Lower leg skin (tissue), 4 donors: ENCODE measurements around the gene JADE3. TPM values are rescaled to one million over a fixed set of nuclear protein-coding genes. Genes with fewer than 3 reads are reported as not detected.

Source experiments
- DNase-seq, 2 donors: peaks; one replicate each; pipeline ENCODE4 v3.0.0-alpha.2; 2019; ENCODE audit warnings: low spot score in 2 of 2
- H3K4me3 ChIP-seq: fragments of 200-600 bp; sonication (generic); 2 replicates; pipeline ENCODE4 v1.5.1; 2017; ENCODE audit warnings: mild to moderate bottlenecking, low read depth; ENCODE audit not compliant: poor library complexity, severe bottlenecking
- CTCF ChIP-seq, 3 donors: fragments of 450-650 bp; IDR thresholded peaks; one replicate each; pipeline ENCODE4 v1.5.1; 2016; ENCODE audit warnings: antibody characterized with exemption in 3 of 3, mild to moderate bottlenecking in 3 of 3, moderate library complexity in 2 of 3
- POLR2A ChIP-seq, 2 donors: fragments of 450-650 bp; IDR thresholded peaks; one replicate each; pipeline ENCODE4 v1.6.1; 2016 to 2017; ENCODE audit warnings: antibody characterized with exemption in 2 of 2, mild to moderate bottlenecking in 1 of 2, moderate library complexity in 1 of 2
- WGBS, 2 donors: methylation state at CpG; one replicate each; pipeline ENCODE4 v1.1.5; 2018; 5-methylcytosine and 5-hydroxymethylcytosine counted together
- intact Hi-C: fragments of 100-400 bp; cut with DNase I; formaldehyde crosslinking; loops from one replicate; pipeline ENCODE4 v1.15.0; 2023; ENCODE audit warnings: low total_unique reads
- total RNA-seq, 4 donors: library from RNA; depleted of rRNA; stranded (reverse); fragments of >200 nt; gene quantifications; one replicate each; pipeline ENCODE4 v1.1.0, GENCODE V29; 2016

Gene JADE3
- total RNA-seq, 4 donors from 2014 or later, result 3.6 to 5.7 (median 3.9) TPM

GRCh38 chrX:46876901-46877300 lies 35.3 kb upstream of the JADE3 start:
- H3K4me3 ChIP-seq, result no peak overlapping the region
- DNase-seq, result no peak
- intact Hi-C loops, result no loop called here
- no peak for TF ChIP-seq CTCF (IDR thresholded peaks at IDR 0.05)
- no peak for TF ChIP-seq POLR2A (IDR thresholded peaks at IDR 0.05)

GRCh38 chrX:46882266-46882665 lies 30.0 kb upstream of the JADE3 start:
- no peak for DNase-seq
- no peak overlapping the region for H3K4me3 ChIP-seq
- no peak for TF ChIP-seq POLR2A (IDR thresholded peaks at IDR 0.05)
- TF ChIP-seq CTCF (IDR thresholded peaks at IDR 0.05), result no peak
- intact Hi-C loops, result no loop called here
- WGBS, 2 donors, result 90 to 92% methylated on average over 1 of the region's 1 CpG

- DNase-seq, result no peak
- intact Hi-C loops, result no loop called here
- no peak overlapping the region for H3K4me3 ChIP-seq
- TF ChIP-seq POLR2A (IDR thresholded peaks at IDR 0.05), result no peak
- no peak for TF ChIP-seq CTCF (IDR thresholded peaks at IDR 0.05)
- 79 to 84% methylated on average over 3 of the region's 3 CpGs for WGBS, 2 donors
Measured at GRCh38 chrX:46884799-46885198, 27.4 kb upstream of the JADE3 start.

GRCh38 chrX:46898207-46898606 lies 14.0 kb upstream of the JADE3 start:
- TF ChIP-seq CTCF (IDR thresholded peaks at IDR 0.05), result no peak
- no peak for TF ChIP-seq POLR2A (IDR thresholded peaks at IDR 0.05)
- intact Hi-C loops, result no loop called here
- no peak for DNase-seq
- H3K4me3 ChIP-seq, result no peak overlapping the region

- intact Hi-C loops, result loop anchor here (10.0 kb wide), 1 partner anchor 121 kb away; no protein-coding TSS in a partner anchor
- peak; percentile 54 to 94 for DNase-seq
- WGBS, 2 donors, result 0 to 10% methylated on average over 2 to 13 of the region's 14 CpGs
Measured at GRCh38 chrX:46903458-46904242, 8.6 kb upstream of the JADE3 start.

More at GRCh38 chrX:46903458-46904242, 8.6 kb upstream of the JADE3 start:
- no peak for TF ChIP-seq POLR2A (IDR thresholded peaks at IDR 0.05)
- TF ChIP-seq CTCF (IDR thresholded peaks at IDR 0.05), result no peak
- H3K4me3 ChIP-seq, result no peak overlapping the region
